Peyer's patch (tissue), 4 donors: ENCODE results near the gene P2RX6. TPM values are rescaled to one million over a fixed set of nuclear protein-coding genes. Genes with fewer than 3 reads are reported as not detected.
A peak's percentile ranks its signal among the peaks of the same experiment; 100 is the strongest.
"Not testable (repeated sequence)": the region's sequence is repeated elsewhere in the genome, so short reads cannot be mapped to it uniquely, and the experiment has no call there.

ENCODE experiments used
- DNase-seq, 3 donors: peaks; one replicate each; pipeline ENCODE4 v3.0.0-alpha.2; 2017 to 2019
- H3K27ac ChIP-seq, 4 donors: fragments of 200-600 bp; sonication (generic); one replicate each; pipeline ENCODE4 v1.5.1; 2016 to 2019
- H3K27me3 ChIP-seq, 2 donors: fragments of 200-600 bp; sonication (generic); one replicate each; pipeline ENCODE4 v1.5.1; 2019
- H3K36me3 ChIP-seq, 3 donors: fragments of 200-600 bp; sonication (generic); one replicate each; pipeline ENCODE4 v1.5.1; 2016 to 2019
- H3K4me1 ChIP-seq, 4 donors: fragments of 200-600 bp; sonication (generic); one replicate each; pipeline ENCODE4 v1.5.1; 2016 to 2019
- H3K4me3 ChIP-seq, 4 donors: fragments of 200-600 bp; sonication (generic); 1 replicate in 3 of 4; 2 replicates in 1 of 4; pipeline ENCODE4 v1.5.1; 2016 to 2019; ENCODE audit warnings: mild to moderate bottlenecking in 1 of 4
- H3K9me3 ChIP-seq, 4 donors: fragments of 200-600 bp; sonication (generic); one replicate each; pipeline ENCODE4 v1.5.1; 2016 to 2019; ENCODE audit warnings: mild to moderate bottlenecking in 1 of 4
- POLR2A ChIP-seq, 2 donors: fragments of 450-650 bp; IDR thresholded peaks; one replicate each; pipeline ENCODE4 v1.5.1; 2017; ENCODE audit warnings: antibody characterized with exemption in 2 of 2, mild to moderate bottlenecking in 2 of 2, moderate library complexity in 2 of 2
- total RNA-seq, 4 donors: library from RNA; depleted of rRNA; stranded (reverse); fragments of >200 nt; gene quantifications; one replicate each; pipeline ENCODE4 v1.1.0, GENCODE V29; 2016
- TF ChIP-seq, protein P1 (sequence below), 6 experiments: fragments of 450-650 bp in 4 of 6; fragments of 200-600 bp in 2 of 6; sonication (generic) in 1 of 6; IDR thresholded peaks; one replicate each; pipeline ENCODE4 v1.5.1; 2017 to 2019; ENCODE audit warnings: antibody characterized with exemption in 6 of 6, mild to moderate bottlenecking in 3 of 6, moderate library complexity in 1 of 6

P2RX6 gene
- total RNA-seq, 4 donors from 2014 or later, result 1.7 to 2.0 TPM; not detected in 2

DNA sequence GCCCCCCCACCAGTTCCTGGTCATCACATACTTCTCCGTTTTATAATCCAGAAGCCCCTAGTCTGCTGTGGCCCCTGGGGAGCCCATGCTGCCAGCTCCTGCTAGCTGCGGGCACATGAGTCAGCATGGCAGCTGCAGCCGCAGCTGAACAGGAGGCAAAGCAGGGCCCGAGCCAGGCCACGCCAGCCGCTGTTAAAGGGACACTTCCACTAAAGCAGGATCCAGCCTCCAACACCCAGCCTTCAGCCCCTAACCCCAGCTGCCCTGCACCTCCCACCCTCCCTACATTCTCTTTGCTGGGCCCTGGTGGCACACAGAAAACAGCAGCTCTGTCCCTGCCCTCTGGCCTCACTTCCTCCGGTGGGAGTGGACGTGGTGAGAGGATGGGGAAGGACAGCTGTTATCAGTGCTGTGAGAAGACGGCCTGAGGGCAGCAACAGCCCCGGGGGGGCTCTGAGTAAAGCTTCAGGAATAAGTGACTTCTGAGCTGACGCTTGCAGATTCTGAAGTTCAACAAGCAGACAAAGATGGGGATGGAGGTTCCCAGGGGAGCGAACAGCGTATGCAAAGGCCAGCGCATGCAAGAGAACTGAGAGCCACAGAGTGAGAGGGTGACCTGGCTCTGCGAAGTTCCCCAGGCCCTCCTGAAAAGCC lies 30.1 kb downstream of the P2RX6 start:
- no peaks in the 10 kb centered on the region for H3K36me3 ChIP-seq
- no peaks in the 10 kb centered on the region for H3K27me3 ChIP-seq
- no peaks in the 10 kb centered on the region for H3K9me3 ChIP-seq
- H3K4me3 ChIP-seq, result peak overlapping the region; percentile 19 to 38 (median 36)
- TF ChIP-seq POLR2A (IDR thresholded peaks at IDR 0.05), result no peak
- TF ChIP-seq, protein P1, sequence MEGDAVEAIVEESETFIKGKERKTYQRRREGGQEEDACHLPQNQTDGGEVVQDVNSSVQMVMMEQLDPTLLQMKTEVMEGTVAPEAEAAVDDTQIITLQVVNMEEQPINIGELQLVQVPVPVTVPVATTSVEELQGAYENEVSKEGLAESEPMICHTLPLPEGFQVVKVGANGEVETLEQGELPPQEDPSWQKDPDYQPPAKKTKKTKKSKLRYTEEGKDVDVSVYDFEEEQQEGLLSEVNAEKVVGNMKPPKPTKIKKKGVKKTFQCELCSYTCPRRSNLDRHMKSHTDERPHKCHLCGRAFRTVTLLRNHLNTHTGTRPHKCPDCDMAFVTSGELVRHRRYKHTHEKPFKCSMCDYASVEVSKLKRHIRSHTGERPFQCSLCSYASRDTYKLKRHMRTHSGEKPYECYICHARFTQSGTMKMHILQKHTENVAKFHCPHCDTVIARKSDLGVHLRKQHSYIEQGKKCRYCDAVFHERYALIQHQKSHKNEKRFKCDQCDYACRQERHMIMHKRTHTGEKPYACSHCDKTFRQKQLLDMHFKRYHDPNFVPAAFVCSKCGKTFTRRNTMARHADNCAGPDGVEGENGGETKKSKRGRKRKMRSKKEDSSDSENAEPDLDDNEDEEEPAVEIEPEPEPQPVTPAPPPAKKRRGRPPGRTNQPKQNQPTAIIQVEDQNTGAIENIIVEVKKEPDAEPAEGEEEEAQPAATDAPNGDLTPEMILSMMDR (IDR thresholded peaks at IDR 0.05), result no peak
- peak overlapping the region in 1 of 4 donors; percentile 17 for H3K27ac ChIP-seq
- DNase-seq, result peak in 1 of 3 donors; percentile 50
- H3K4me1 ChIP-seq, result peaks cover 0 to 26% (median 10%) of the 10 kb centered on the region in 4 donors

DNA sequence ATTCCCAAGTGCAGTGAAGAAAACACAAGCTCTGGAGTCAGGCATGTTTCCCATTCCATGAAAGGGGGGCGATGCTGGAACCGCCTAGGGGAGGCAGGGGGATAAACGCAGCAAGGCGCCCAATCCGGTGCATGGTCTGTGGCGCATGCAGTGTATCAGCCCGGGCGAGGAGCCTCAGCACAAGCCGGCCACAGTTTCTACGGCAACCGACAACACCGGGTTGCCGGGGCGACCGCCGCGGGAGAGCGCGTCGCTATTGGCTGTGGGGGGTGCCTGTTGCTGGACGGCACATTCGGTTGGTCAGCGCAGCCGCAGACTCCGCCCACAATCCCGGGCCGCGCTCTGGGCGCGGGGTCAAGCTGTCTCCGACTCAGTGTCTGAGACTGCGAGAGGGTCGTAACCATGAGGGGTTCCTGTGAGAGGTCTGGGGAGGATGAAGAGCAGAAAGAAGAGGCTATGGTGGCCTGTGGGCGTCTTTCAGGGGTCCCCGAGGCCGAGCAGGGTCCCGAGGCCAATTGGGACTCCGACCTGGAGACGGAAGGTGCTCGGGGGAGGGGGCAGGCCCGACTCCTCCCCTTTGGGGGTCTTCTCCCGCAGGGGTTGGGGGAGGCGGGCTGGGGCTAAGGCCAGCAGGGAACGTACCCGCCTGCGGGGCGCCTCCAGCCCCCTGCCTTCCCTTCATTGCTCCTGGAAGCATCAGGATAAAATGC lies 30.8 kb downstream of the P2RX6 start, which contains the start of gene LRRC74B:
TSS of gene LRRC74B (plus strand) at position 362 of the 710 bp plus-strand sequence. CDS start at position 403, 41 bp downstream.
- Histone ChIP-seq H3K4me1 (peaks cover 0 to 26% (median 10%) of the 10 kb centered on the region in 4 donors), H3K9me3 (no peaks in the 10 kb centered on the region), H3K36me3 (no peaks in the 10 kb centered on the region), H3K4me3 (peak within 1 kb of the TSS; percentile 19 to 38 (median 36)), H3K27ac (no peak within 1 kb of the TSS), H3K27me3 (no peaks in the 10 kb centered on the region)
- no peak for TF ChIP-seq POLR2A (IDR thresholded peaks at IDR 0.05)
- TF ChIP-seq, protein P1 (IDR thresholded peaks at IDR 0.05), result no peak
- DNase-seq, result peak; percentile 73 to 92 (median 86)

DNA sequence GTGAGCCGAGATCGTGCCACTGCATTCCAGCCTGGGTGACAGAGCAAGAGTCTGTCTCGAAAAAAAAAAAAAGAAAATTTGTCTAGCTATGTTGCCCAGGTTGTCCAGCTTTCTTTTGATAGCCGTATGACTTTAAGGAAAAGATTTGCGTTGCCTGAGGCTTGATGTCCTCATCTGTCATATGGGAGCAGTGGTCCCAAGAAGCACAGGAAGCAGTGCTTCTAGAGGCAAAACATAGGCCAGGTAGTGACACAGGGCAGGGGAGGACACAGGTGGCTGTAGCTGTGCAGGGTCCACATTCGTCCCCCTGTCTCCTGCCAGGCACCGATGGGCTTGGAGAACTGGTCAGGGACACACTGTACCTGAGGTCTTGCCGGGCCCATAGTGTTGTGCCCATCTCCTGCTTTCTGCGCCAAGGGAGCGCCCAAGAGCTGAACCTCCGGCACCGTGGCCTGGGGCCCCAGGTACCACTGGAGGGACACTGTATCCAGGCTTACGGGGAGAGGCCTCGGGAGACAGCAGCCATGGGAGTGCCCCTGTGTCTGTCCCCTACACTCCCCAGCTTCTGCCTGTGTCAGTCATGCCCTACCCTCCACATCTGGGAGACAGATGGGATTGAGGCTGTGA lies 32.2 kb downstream of the P2RX6 start:
- H3K27ac ChIP-seq, result no peak overlapping the region
- no peak overlapping the region for H3K4me3 ChIP-seq
- DNase-seq, result no peak
- H3K27me3 ChIP-seq, result no peaks in the 10 kb centered on the region
- no peaks in the 10 kb centered on the region for H3K9me3 ChIP-seq
- peaks cover 0 to 26% (median 10%) of the 10 kb centered on the region in 4 donors for H3K4me1 ChIP-seq
- H3K36me3 ChIP-seq, result no peaks in the 10 kb centered on the region
- TF ChIP-seq, protein P1 (IDR thresholded peaks at IDR 0.05), result no peak
- TF ChIP-seq POLR2A (IDR thresholded peaks at IDR 0.05), result no peak

DNA sequence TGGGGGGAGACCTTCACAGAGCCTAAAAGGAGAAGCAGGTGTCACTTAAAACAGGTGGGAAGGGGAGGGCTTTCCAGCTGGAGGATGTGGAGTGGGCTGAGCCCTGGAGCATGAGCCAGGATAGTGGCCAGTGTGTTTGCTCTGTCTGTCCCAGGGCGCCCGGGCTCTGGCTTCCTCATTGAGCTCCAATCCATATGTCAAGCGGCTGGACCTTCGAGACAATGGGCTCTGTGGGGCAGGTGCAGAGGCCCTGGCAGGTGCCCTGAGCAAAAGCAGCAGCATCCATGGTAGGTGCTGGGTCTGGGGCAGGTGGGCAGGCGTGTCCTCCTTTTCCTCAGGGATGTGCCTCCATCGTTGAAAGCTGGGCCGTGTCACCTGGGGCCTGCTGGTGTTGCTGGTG lies 32.8 kb downstream of the P2RX6 start:
- Histone ChIP-seq H3K4me3 (no peak overlapping the region), H3K36me3 (no peaks in the 10 kb centered on the region), H3K9me3 (no peaks in the 10 kb centered on the region), H3K27me3 (no peaks in the 10 kb centered on the region), H3K4me1 (peaks cover 0 to 26% (median 10%) of the 10 kb centered on the region in 4 donors), H3K27ac (no peak overlapping the region)
- no peak for TF ChIP-seq POLR2A (IDR thresholded peaks at IDR 0.05)
- TF ChIP-seq, protein P1 (IDR thresholded peaks at IDR 0.05), result no peak
- DNase-seq, result no peak

DNA sequence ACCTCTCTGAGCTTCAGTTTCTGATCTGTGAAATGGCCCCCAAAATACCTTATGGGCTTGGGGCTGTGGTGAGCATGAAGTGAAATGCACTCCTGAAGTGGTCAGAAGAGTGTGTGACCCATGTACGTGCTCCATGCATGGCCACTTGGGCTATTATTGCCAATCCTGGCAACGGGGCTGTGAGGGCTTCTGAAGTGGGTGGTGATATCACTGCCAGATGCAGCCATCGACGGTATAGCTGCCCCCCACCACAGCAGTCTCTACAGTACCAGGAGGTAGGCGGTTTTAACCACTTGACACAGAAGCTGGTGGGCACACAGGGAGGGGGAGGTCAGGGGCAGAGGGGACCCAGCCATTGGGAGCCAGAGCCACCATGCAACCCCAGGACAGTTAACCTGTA lies 33.5 kb downstream of the P2RX6 start:
- H3K27me3 ChIP-seq, H3K36me3 ChIP-seq, H3K4me3 ChIP-seq, H3K9me3 ChIP-seq, DNase-seq, H3K27ac ChIP-seq: not testable (repeated sequence)
- peaks cover 0 to 21% (median 10%) of the 10 kb centered on the region in 4 donors for H3K4me1 ChIP-seq

DNA sequence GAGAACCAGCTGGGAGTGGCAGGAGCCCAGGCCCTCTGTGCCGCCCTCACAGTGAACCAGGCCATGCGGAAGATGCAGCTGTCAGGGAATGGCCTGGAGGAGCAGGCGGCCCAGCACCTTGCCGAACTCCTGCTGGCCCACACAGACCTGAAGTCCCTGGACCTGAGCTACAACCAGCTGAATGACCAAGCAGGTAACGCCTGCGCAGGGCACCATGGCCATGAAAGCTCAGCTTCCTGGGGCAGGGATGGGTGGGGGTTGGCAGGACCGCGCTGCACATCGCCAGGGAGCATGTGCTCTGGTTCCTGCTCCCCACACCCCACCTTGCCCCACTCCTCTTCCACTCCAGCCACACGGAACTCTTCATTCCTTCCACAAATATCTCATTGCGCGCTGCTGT lies 34.0 kb downstream of the P2RX6 start:
- H3K36me3 ChIP-seq, DNase-seq, H3K4me3 ChIP-seq, H3K27ac ChIP-seq, H3K9me3 ChIP-seq, H3K27me3 ChIP-seq: not testable (repeated sequence)
- H3K4me1 ChIP-seq, result peaks cover 0 to 16% (median 10%) of the 10 kb centered on the region in 4 donors
